GM10847 (cell line): ENCODE measurements around the gene PBOV1.

Source experiments
- POLR2A ChIP-seq: IDR thresholded peaks from 2 replicates; pipeline ENCODE4 v1.6.1; 2011; ENCODE audit not compliant: insufficient read length; ENCODE audit errors: extremely low read depth

PBOV1 gene

DNA sequence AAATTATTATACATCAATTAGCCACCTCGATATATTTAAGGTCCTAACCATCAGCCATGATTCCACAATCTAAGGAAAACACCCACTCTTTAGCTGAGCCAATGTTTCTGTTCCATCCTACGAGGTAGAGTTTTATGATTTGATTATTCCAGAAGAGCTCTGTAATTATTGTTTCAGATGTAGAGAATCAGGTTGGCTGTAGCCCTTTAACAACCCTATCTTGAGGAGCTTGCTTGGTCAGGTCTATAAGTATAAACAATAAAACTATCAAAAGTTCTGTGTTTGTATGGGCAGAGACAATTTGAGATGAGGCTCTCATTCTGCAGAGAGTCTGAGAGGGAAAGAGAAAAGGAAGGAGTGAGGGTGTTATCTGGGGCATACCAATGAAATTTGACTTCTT is at the start of gene PBOV1:
TSS of gene PBOV1 (minus strand) at position 43 of the 400 bp plus-strand sequence. CDS start 96 bp downstream, outside the sequence.
- no peak for TF ChIP-seq POLR2A

- no peak for TF ChIP-seq POLR2A
These were observed 47.8 kb upstream of the PBOV1 start for GRCh38 chr6:138266095-138266494.

DNA sequence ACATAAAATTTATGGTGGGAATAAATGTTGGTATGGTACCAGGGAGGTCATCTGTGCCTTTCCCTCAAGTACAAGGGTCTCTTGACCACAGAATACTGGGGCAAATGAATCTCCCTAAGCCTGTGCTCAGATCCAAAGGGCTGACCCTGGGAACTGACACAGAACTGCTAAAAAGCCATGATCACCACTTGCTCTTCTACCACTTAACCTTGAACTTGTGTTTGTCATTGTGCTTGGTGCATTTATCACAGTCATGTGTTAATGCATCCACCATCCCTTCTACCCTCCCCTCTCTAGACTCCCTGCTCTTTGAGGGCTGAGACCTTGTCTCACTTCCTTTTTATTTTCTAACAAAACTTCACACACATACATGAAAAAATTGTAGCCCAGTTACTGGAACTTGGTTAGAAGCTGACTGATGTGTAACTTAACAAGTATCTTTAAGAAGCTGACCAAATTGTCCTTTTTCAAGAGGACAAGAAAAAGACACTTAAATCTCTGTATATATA is 46.1 kb upstream of the PBOV1 start:
- TF ChIP-seq POLR2A, result no peak

DNA sequence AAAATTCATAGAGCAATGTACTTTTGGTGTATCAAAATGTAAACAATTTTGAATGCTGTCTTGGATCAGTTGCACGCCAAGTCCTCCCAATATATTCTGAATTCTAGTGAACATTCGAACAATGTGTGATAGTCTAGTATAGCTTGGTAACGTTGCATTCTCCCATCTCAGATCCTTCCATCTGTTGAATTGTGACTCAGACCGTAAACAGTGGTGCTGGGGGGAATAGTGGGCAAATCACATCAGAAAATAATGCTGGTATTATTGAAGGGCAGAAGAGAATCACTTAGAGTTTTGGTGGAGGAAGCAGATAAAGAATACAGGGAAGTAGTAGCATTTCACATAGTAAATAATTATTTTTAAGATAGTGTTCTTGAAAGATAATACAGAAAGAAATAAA is 45.7 kb upstream of the PBOV1 start:
- TF ChIP-seq POLR2A, result no peak

DNA sequence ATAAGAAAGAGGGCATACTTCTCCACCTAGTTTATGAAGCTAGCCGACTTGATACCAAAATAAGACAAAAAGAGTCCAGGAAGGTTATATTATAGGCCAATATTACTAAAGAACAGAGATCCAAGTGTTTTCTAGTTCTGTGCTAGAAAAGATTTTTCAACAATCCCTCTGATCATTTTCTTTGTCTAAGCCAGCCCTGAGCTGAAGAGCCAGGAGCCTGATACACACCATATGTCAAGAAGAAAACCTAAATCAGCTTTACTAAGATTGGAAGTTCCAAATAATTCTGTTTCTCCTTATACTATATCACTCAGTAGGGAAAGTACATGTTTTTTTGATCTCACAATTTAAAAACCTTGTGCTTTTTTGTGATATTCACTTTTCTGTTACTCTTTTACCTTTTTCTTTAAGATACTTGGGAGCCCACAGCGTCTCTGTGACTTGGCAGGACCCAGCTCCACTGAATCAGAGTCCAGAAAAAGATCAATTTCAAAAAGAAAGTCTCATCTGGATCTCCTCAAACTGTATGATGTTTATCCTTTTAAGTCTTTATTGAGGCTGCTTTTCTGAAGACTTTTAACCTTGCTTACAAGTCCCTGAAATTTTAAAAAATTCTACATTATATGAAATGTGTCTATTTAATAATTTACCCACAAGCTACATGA is 43.0 kb upstream of the PBOV1 start:
- TF ChIP-seq POLR2A, result no peak

- no peak for TF ChIP-seq POLR2A
These were observed 40.7 kb upstream of the PBOV1 start for GRCh38 chr6:138258991-138259390.

DNA sequence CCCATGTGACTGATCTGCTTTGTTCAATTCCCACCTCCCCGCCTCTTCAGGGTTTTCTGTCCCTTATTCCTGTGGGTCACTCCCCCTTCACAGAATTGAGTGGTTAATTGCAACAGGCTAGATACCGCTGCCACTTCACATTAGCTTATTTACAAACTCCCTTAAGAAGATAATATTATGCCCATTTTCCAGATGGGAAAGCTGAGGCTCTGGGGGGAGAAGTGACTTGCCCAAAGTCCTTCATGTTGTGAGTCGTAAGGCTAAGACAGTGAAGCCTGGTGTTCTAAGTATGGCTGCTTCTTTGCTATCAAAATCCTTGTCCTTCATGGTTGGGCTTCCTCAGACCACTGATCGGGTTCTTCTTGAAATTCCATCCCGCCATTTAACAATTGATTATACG is 39.9 kb upstream of the PBOV1 start:
- TF ChIP-seq POLR2A, result no peak

DNA sequence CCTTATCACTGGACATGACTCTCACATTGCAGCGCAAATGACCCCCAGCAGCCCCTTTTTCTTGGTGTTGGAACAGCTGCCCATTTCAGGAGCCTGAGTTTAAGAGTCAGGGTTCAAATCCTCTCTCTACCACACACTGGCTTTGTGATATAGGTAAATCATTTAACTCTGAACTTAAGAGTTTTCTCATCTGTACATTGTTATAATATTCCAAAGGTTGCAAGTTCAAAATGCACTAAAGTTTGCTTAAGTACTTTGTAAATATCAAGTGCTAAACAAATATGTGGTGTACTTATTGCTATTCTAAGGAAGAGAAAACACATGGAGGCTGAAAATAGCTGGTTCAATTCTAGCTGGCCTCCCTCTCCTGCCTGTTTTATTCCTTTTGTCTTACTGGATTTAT is 39.3 kb upstream of the PBOV1 start:
- TF ChIP-seq POLR2A, result no peak

GRCh38 chr6:138255443-138255842 is 37.2 kb upstream of the PBOV1 start:
- TF ChIP-seq POLR2A, result no peak

- no peak for TF ChIP-seq POLR2A
These were observed 35.4 kb upstream of the PBOV1 start for GRCh38 chr6:138253731-138254130.

GRCh38 chr6:138250513-138251247 is 32.4 kb upstream of the PBOV1 start:
- no peak for TF ChIP-seq POLR2A

DNA sequence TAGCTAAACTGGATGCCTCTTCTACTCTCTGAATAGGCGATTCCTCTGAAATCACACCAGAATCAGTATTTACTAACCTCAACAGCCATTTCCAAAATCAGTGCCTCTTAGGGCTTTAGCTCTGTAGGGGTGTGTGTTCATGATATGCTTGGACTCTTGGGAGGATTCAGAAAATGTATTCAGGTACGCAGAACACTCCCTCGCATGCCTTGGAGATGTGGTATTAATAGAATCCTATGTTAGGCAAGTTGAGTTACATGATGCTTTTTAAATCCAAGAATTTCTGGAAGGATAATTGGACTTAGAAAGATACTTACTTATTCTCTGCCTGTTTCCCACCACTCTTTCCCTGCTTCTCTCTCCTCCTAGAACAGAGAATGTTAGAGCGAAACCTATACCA is 31.8 kb upstream of the PBOV1 start:
- TF ChIP-seq POLR2A, result no peak

DNA sequence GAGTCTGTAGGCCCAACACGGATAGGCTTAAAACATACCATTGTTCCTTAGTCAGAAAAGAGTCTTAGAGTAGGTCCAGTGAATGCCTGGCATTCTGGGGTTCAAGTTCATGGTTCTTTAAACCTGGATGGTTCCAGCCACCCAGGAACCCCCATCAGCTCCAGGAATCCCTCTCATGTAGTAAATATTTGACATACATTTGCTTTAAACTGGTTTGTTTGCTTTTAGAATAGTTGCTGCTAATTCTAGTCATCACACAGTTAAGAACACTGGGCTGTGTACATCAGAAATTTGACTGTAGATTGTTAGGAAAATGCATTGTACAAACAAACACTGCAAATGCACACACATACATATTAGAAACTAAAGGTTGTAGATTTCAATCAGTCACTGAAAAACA is 30.6 kb upstream of the PBOV1 start:
- TF ChIP-seq POLR2A, result no peak

DNA sequence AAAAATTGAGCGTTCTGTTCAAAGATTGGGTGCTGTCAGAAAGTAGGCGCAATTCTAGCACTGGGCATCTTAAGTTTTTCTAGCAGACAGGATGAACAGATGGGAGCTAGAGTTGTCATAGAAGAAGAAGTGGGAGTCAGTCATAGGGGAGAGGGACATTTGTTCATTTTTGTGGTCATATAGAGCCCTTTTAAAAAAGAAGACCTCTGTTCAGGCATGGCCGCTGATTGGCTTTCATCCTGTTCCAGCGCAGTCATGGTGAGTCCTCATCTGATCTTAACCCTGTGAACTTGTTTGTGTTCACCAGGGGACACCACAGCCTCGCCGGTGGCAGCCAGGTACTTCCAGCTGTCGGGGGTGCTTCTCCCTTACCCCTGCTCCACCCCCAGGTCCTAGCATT is 29.7 kb upstream of the PBOV1 start:
- TF ChIP-seq POLR2A, result no peak

- no peak for TF ChIP-seq POLR2A
These were observed 28.6 kb upstream of the PBOV1 start for GRCh38 chr6:138246650-138247440.

DNA sequence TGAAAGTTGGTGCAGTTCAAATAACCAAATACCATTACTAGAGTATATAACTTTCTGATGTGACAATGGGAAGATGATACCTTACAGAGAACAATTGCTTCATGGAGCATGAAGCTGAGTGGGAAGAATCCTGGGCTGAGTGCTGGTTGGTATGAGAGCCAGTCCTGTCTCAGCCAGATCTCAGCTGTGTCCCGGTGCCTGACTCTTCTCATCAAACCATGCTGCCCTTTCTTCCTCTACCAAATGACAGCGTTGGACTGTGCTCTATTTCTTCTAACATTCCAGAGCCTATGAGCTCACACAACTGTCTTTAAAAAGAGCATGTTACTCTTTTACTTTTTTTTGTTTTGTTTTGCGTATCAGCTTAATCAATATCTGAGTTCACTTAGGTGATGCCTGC is 27.5 kb upstream of the PBOV1 start:
- no peak for TF ChIP-seq POLR2A

DNA sequence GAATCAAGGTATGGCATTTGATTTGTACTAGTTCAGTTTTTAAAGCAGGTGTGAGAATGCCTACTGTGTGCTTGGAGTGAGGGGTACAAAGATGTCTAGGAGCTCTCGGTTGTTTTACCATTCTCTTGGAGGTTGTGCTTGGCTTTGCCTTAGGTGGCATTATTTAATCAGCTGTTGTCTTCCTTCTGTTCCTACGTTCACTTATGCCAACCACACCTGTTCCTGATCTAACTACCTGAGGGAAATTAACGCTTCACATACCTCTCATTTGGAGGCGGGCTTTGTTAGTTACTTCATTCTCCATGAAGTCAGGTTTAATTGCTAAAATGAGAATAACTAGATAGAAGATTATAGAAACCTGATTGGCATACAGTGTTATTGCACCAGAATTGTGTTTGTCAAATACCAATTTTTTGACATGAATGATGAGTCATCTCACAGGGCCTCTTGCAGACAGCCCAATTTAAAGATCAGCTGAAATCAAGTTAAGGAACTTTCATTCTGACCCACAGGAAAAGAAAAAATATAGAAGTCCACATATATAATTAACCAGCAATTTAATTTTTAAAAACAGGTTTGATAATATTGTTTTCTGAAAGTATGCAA is 24.8 kb upstream of the PBOV1 start:
- TF ChIP-seq POLR2A, result no peak
